H1 (cell line): Measurements from ENCODE around the gene PROK1. TPM values are rescaled to one million over a fixed set of nuclear protein-coding genes. Genes with fewer than 3 reads are reported as not detected.

Experiments
- GTF2F1 ChIP-seq: IDR thresholded peaks from 2 replicates; pipeline ENCODE4 v1.6.1; 2012; ENCODE audit warnings: low read depth, low read length, improper control_type of control experiment, borderline replicate concordance
- polyA plus RNA-seq, 7 experiments: library from polyadenylated mRNA; depleted of rRNA in 3 of 7; stranded (reverse) in 5 of 7; unstranded in 2 of 7; fragments of >200 nt in 5 of 7; fragments of 200-250 nt in 2 of 7; gene quantifications; 1 replicate in 5 of 7; 2 replicates in 1 of 7; 4 replicates in 1 of 7; pipeline versions ENCODE4 v1.2.1 to v1.2.3, GENCODE V29; 2011 to 2013; ENCODE audit warnings: missing spikeins in 2 of 7, mixed read lengths in 2 of 7
- total RNA-seq: library from RNA; stranded (reverse); fragmentation: NEBNext Ultra II Directional; extraction: Animal tissue kit (Norgen Biotek cat#: 25700); gene quantifications from 2 replicates; pipeline ENCODE4 v1.2.1, GENCODE V29; 2021

Gene PROK1
- total and polyA plus RNA-seq, 2 of the 8 experiments (the other 6 are each of a cell fraction or from before 2014, with no cell fraction given) = 0.12 TPM; not detected in 1

DNA sequence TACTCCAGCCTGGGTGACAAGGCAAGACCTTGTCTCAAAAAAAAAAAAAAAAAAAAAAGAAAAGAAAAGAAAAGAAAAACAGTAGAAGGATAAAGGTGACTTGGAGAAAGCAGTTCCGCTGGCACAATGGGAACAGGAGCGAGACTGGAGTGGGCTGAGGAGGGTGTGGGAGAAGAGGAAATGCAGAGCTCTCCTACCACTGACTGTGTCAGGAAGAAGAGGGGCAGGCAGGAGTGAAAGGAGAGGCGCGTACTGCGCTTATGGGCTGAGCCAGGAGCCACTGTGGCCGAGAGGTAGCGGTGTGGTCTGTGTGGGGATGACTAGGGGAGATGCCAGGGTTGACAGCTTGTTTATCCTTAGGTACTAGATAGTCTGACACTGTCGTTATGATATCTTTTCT lies 6.4 kb upstream of the PROK1 start (continued):
- TF ChIP-seq GTF2F1 = no peak
